HEK293 (cell line): ENCODE results near the gene ALDH16A1.

Experiments
- EGR2 ChIP-seq: fragments of 450-650 bp; formaldehyde crosslinking; IDR thresholded peaks from 2 replicates; pipeline ENCODE4 v1.5.1; 2016; ENCODE audit warnings: low read depth, missing biosample characterization, missing genetic modification characterization
- FEZF1 ChIP-seq: fragments of 450-650 bp; formaldehyde crosslinking; IDR thresholded peaks from 2 replicates; pipeline ENCODE4 v1.5.1; 2016; ENCODE audit warnings: missing biosample characterization, missing genetic modification characterization
- GLIS1 ChIP-seq: fragments of 450-650 bp; formaldehyde crosslinking; IDR thresholded peaks from 2 replicates; pipeline ENCODE4 v1.5.1; 2016; ENCODE audit warnings: missing biosample characterization, missing genetic modification characterization
- KLF10 ChIP-seq: fragments of 450-650 bp; IDR thresholded peaks from 2 replicates; pipeline ENCODE4 v1.5.1; 2018; ENCODE audit warnings: missing biosample characterization, mild to moderate bottlenecking, missing genetic modification characterization
- MYNN ChIP-seq: fragments of 450-650 bp; formaldehyde crosslinking; IDR thresholded peaks from 2 replicates; pipeline ENCODE4 v1.5.1; 2016; ENCODE audit warnings: missing biosample characterization, missing genetic modification characterization, borderline replicate concordance
- OSR2 ChIP-seq: fragments of 450-650 bp; formaldehyde crosslinking; IDR thresholded peaks from 2 replicates; pipeline ENCODE4 v1.5.1; 2016; ENCODE audit warnings: missing biosample characterization, missing genetic modification characterization
- SETDB1 ChIP-seq: IDR thresholded peaks from one replicate; pipeline ENCODE4 v1.6.1; 2017; ENCODE audit warnings: mild to moderate bottlenecking, low read length, moderate library complexity, mixed read lengths; ENCODE audit not compliant: insufficient read length
- ZEB2 ChIP-seq: fragments of 450-650 bp; formaldehyde crosslinking; IDR thresholded peaks from 2 replicates; pipeline ENCODE4 v1.5.1; 2016; ENCODE audit warnings: missing biosample characterization, missing genetic modification characterization
- ZFP3 ChIP-seq: fragments of 450-650 bp; formaldehyde crosslinking; IDR thresholded peaks from 2 replicates; pipeline ENCODE4 v1.5.1; 2016; ENCODE audit warnings: low read depth, missing biosample characterization, missing genetic modification characterization
- ZFP69B ChIP-seq: fragments of 450-650 bp; formaldehyde crosslinking; IDR thresholded peaks from 2 replicates; pipeline ENCODE4 v1.5.1; 2016; ENCODE audit warnings: missing biosample characterization, missing genetic modification characterization
- ZNF132 ChIP-seq: fragments of 450-650 bp; formaldehyde crosslinking; IDR thresholded peaks from 2 replicates; pipeline ENCODE4 v1.5.1; 2017; ENCODE audit warnings: missing biosample characterization, missing genetic modification characterization, borderline replicate concordance
- ZNF169 ChIP-seq: fragments of 450-650 bp; formaldehyde crosslinking; IDR thresholded peaks from 2 replicates; pipeline ENCODE4 v1.5.1; 2016; ENCODE audit warnings: missing biosample characterization, missing genetic modification characterization
- ZNF175 ChIP-seq: fragments of 450-650 bp; formaldehyde crosslinking; IDR thresholded peaks from 2 replicates; pipeline ENCODE4 v1.5.1; 2016; ENCODE audit warnings: missing biosample characterization, missing genetic modification characterization
- ZNF266 ChIP-seq: fragments of 450-650 bp; formaldehyde crosslinking; IDR thresholded peaks from 2 replicates; pipeline ENCODE4 v1.5.1; 2016; ENCODE audit warnings: missing biosample characterization, missing genetic modification characterization, low read depth
- ZNF391 ChIP-seq: fragments of 450-650 bp; formaldehyde crosslinking; IDR thresholded peaks from 2 replicates; pipeline ENCODE4 v1.5.1; 2016; ENCODE audit warnings: low read depth, missing biosample characterization, missing genetic modification characterization, borderline replicate concordance
- ZNF521 ChIP-seq: fragments of 450-650 bp; formaldehyde crosslinking; IDR thresholded peaks from 2 replicates; pipeline ENCODE4 v1.5.1; 2017; ENCODE audit warnings: missing biosample characterization, mild to moderate bottlenecking, missing genetic modification characterization
- ZNF529 ChIP-seq: fragments of 450-650 bp; formaldehyde crosslinking; IDR thresholded peaks from 2 replicates; pipeline ENCODE4 v1.5.1; 2017; ENCODE audit warnings: missing genetic modification characterization, missing biosample characterization; ENCODE audit not compliant: insufficient replicate concordance
- ZNF555 ChIP-seq: fragments of 450-650 bp; formaldehyde crosslinking; conservative IDR thresholded peaks from 2 replicates; pipeline ENCODE4 v1.5.1; 2017; ENCODE audit warnings: missing biosample characterization, mild to moderate bottlenecking, missing genetic modification characterization, inconsistent platforms
- ZNF571 ChIP-seq: fragments of 450-650 bp; formaldehyde crosslinking; IDR thresholded peaks from 2 replicates; pipeline ENCODE4 v1.5.0; 2017; ENCODE audit warnings: missing biosample characterization, missing genetic modification characterization
- ZNF585B ChIP-seq: fragments of 450-650 bp; formaldehyde crosslinking; IDR thresholded peaks from 2 replicates; pipeline ENCODE4 v1.5.1; 2016; ENCODE audit warnings: missing biosample characterization, missing genetic modification characterization
- ZNF629 ChIP-seq: fragments of 450-650 bp; formaldehyde crosslinking; IDR thresholded peaks from 2 replicates; pipeline ENCODE4 v1.5.1; 2017; ENCODE audit warnings: missing biosample characterization, missing genetic modification characterization
- ZNF660 ChIP-seq: fragments of 450-650 bp; IDR thresholded peaks from 2 replicates; pipeline ENCODE4 v1.5.1; 2018; ENCODE audit warnings: missing biosample characterization, mild to moderate bottlenecking, missing genetic modification characterization
- ZNF670 ChIP-seq: fragments of 450-650 bp; formaldehyde crosslinking; IDR thresholded peaks from 2 replicates; pipeline ENCODE4 v1.5.1; 2016; ENCODE audit warnings: missing biosample characterization, missing genetic modification characterization, low read depth
- ZNF677 ChIP-seq: fragments of 450-650 bp; IDR thresholded peaks from 2 replicates; pipeline ENCODE4 v1.5.0; 2018; ENCODE audit warnings: missing biosample characterization, mild to moderate bottlenecking, missing genetic modification characterization, moderate library complexity
- ZNF768 ChIP-seq: fragments of 450-650 bp; formaldehyde crosslinking; IDR thresholded peaks from 2 replicates; pipeline ENCODE4 v1.5.1; 2018; ENCODE audit warnings: missing biosample characterization, mild to moderate bottlenecking, missing genetic modification characterization
- ZSCAN30 ChIP-seq: fragments of 450-650 bp; IDR thresholded peaks from 2 replicates; pipeline ENCODE4 v1.5.1; 2018; ENCODE audit warnings: missing biosample characterization, mild to moderate bottlenecking, missing genetic modification characterization, moderate library complexity
- TF ChIP-seq, protein P1 (sequence below): fragments of 450-650 bp; formaldehyde crosslinking; IDR thresholded peaks from 2 replicates; pipeline ENCODE4 v1.5.1; 2017; ENCODE audit warnings: missing biosample characterization, mild to moderate bottlenecking, missing genetic modification characterization, moderate library complexity
- TF ChIP-seq, protein P2 (sequence below): fragments of 450-650 bp; formaldehyde crosslinking; IDR thresholded peaks from 2 replicates; pipeline ENCODE4 v1.5.1; 2016; ENCODE audit warnings: missing biosample characterization, missing genetic modification characterization
- TF ChIP-seq, protein P3 (sequence below): fragments of 450-650 bp; formaldehyde crosslinking; IDR thresholded peaks from 2 replicates; pipeline ENCODE4 v1.5.1; 2016; ENCODE audit warnings: missing biosample characterization, missing genetic modification characterization
- TF ChIP-seq, protein P4 (sequence below): fragments of 450-650 bp; formaldehyde crosslinking; IDR thresholded peaks from 2 replicates; pipeline ENCODE4 v1.5.1; 2016; ENCODE audit warnings: missing biosample characterization, missing genetic modification characterization

Gene ALDH16A1

DNA sequence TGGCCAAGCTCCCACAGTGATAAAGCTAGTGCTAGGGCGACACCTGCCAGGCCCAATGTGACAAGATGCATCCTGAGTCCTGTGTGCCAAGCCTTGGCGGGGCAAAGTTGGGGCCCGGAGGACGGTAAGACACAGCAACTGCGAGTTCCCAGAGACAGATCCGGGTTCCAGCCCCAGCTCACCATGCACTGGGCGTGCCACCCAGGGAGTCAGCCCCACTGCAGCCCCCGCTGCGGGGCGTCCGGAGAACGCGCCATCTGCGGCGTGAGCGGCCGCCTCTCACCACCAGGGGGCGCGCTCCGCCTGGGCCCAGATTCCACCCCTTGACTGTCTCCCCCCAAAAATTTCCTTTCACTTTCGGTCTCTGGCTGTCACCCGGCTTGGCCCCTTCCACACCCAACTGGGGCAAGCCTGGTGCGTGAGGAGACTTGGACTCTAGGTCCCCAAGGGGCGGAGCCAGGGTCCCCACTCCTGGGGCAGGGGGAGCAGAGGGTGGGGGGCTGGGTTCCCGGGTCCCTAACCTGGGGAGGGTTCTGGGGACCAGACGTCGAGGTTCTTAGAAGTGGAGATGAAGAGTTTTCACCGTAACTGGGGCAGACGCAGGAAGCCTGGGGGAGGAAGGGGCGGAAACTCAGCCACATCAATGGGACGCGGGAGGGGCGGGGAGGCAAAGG is 21.0 kb downstream of the ALDH16A1 start, which contains the start of gene FLT3LG (continued):
- TF ChIP-seq, protein P1, sequence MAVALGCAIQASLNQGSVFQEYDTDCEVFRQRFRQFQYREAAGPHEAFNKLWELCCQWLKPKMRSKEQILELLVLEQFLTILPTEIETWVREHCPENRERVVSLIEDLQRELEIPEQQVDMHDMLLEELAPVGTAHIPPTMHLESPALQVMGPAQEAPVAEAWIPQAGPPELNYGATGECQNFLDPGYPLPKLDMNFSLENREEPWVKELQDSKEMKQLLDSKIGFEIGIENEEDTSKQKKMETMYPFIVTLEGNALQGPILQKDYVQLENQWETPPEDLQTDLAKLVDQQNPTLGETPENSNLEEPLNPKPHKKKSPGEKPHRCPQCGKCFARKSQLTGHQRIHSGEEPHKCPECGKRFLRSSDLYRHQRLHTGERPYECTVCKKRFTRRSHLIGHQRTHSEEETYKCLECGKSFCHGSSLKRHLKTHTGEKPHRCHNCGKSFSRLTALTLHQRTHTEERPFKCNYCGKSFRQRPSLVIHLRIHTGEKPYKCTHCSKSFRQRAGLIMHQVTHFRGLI = 0 out of 2 replicates have a peak, but pooled peaks have one; percentile 19
- no peak for TF ChIP-seq ZFP3 (tag by site-specific recombination)
- TF ChIP-seq SETDB1 = no peak
- peak; percentile 86; the same call in 1 of the 2 replicates for TF ChIP-seq ZNF660 (tag by site-specific recombination)
- TF ChIP-seq ZNF132 = no peak
- TF ChIP-seq ZNF391 (tag by site-specific recombination) = 0 out of 2 replicates have a peak, but pooled peaks have one; percentile 39
- TF ChIP-seq, protein P2, sequence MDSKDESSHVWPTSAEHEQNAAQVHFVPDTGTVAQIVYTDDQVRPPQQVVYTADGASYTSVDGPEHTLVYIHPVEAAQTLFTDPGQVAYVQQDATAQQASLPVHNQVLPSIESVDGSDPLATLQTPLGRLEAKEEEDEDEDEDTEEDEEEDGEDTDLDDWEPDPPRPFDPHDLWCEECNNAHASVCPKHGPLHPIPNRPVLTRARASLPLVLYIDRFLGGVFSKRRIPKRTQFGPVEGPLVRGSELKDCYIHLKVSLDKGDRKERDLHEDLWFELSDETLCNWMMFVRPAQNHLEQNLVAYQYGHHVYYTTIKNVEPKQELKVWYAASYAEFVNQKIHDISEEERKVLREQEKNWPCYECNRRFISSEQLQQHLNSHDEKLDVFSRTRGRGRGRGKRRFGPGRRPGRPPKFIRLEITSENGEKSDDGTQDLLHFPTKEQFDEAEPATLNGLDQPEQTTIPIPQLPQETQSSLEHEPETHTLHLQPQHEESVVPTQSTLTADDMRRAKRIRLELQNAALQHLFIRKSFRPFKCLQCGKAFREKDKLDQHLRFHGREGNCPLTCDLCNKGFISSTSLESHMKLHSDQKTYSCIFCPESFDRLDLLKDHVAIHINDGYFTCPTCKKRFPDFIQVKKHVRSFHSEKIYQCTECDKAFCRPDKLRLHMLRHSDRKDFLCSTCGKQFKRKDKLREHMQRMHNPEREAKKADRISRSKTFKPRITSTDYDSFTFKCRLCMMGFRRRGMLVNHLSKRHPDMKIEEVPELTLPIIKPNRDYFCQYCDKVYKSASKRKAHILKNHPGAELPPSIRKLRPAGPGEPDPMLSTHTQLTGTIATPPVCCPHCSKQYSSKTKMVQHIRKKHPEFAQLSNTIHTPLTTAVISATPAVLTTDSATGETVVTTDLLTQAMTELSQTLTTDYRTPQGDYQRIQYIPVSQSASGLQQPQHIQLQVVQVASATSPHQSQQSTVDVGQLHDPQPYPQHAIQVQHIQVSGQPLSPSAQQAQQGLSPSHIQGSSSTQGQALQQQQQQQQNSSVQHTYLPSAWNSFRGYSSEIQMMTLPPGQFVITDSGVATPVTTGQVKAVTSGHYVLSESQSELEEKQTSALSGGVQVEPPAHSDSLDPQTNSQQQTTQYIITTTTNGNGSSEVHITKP (tag by site-specific recombination) = peak; percentile 85
- TF ChIP-seq GLIS1 (tag by site-specific recombination) = peak; percentile 90
- TF ChIP-seq ZSCAN30 (tag by site-specific recombination) = peak; percentile 78
- TF ChIP-seq, protein P3, sequence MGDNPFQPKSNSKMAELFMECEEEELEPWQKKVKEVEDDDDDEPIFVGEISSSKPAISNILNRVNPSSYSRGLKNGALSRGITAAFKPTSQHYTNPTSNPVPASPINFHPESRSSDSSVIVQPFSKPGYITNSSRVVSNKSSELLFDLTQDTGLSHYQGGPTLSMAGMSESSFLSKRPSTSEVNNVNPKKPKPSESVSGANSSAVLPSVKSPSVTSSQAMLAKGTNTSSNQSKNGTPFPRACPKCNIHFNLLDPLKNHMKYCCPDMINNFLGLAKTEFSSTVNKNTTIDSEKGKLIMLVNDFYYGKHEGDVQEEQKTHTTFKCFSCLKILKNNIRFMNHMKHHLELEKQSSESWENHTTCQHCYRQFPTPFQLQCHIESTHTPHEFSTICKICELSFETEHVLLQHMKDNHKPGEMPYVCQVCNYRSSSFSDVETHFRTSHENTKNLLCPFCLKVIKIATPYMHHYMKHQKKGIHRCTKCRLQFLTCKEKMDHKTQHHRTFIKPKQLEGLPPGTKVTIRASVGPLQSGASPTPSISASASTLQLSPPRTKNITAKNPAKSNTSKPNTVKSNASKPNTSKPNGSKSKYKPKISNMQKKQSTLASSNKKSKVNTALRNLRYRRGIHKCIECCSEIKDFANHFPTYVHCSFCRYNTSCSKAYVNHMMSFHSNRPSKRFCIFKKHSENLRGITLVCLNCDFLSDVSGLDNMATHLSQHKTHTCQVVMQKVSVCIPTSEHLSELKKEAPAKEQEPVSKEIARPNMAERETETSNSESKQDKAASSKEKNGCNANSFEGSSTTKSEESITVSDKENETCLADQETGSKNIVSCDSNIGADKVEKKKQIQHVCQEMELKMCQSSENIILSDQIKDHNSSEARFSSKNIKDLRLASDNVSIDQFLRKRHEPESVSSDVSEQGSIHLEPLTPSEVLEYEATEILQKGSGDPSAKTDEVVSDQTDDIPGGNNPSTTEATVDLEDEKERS (tag by site-specific recombination) = no peak
- TF ChIP-seq EGR2 = no peak; the same call in 1 of the 2 replicates
- TF ChIP-seq ZNF169 = no peak
- no peak for TF ChIP-seq ZNF677 (tag by site-specific recombination)
- no peak for TF ChIP-seq ZNF585B
- peak; percentile 87 for TF ChIP-seq ZFP69B (tag by site-specific recombination)
- TF ChIP-seq OSR2 = no peak
- TF ChIP-seq ZEB2 = no peak
- TF ChIP-seq MYNN = no peak
- TF ChIP-seq KLF10 (tag by site-specific recombination) = no peak; the same call in 1 of the 2 replicates
- TF ChIP-seq ZNF555 (tag by site-specific recombination) = no peak
- no peak for TF ChIP-seq ZNF266 (tag by site-specific recombination)
- TF ChIP-seq ZNF670 = no peak
- no peak for TF ChIP-seq ZNF571 (tag by site-specific recombination)
- no peak for TF ChIP-seq ZNF768 (tag by site-specific recombination)
- TF ChIP-seq ZNF629 (tag by site-specific recombination) = peak; percentile 58
- TF ChIP-seq ZNF529 (tag by site-specific recombination) = no peak
- TF ChIP-seq, protein P4, sequence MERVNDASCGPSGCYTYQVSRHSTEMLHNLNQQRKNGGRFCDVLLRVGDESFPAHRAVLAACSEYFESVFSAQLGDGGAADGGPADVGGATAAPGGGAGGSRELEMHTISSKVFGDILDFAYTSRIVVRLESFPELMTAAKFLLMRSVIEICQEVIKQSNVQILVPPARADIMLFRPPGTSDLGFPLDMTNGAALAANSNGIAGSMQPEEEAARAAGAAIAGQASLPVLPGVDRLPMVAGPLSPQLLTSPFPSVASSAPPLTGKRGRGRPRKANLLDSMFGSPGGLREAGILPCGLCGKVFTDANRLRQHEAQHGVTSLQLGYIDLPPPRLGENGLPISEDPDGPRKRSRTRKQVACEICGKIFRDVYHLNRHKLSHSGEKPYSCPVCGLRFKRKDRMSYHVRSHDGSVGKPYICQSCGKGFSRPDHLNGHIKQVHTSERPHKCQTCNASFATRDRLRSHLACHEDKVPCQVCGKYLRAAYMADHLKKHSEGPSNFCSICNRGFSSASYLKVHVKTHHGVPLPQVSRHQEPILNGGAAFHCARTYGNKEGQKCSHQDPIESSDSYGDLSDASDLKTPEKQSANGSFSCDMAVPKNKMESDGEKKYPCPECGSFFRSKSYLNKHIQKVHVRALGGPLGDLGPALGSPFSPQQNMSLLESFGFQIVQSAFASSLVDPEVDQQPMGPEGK (tag by site-specific recombination) = peak; percentile 98
- no peak for TF ChIP-seq ZNF521 (tag by site-specific recombination)
- no peak for TF ChIP-seq FEZF1 (tag by site-specific recombination)
- no peak for TF ChIP-seq ZNF175 (tag by site-specific recombination)
